ENCODE measurements around the gene ZFAND3. TPM values are rescaled to one million over a fixed set of nuclear protein-coding genes. Genes with fewer than 3 reads are reported as not detected.

Gene ZFAND3
- total RNA-seq, 1 experiment from 2014 or later, result 75.0 TPM

GRCh38 chr6:37826188-37826587 lies 6.7 kb downstream of the ZFAND3 start:
- Mint-ChIP-seq H3K4me1 (ENCODE audit: low read depth, unreplicated experiment) (peaks cover 55% of the 10 kb centered on the region), H3K9me3 (ENCODE audit: low read depth, unreplicated experiment) (no peaks in the 10 kb centered on the region), H3K4me3 (ENCODE audit: low read depth, unreplicated experiment) (no peak overlapping the region), H3K27ac (ENCODE audit: unreplicated experiment) (no peak overlapping the region), H3K36me3 (ENCODE audit: insufficient read depth, unreplicated experiment) (peaks cover 22% of the 10 kb centered on the region), H3K27me3 (ENCODE audit: unreplicated experiment) (no peaks in the 10 kb centered on the region)
- TF ChIP-seq CTCF (IDR thresholded peaks at IDR 0.05; ENCODE audit: unreplicated experiment), result no peak
- CTCF ChIA-PET, result interaction anchor here (1.5 kb wide), 1 partner anchor 35 kb away, joined by 4 read pairs; no protein-coding TSS in a partner anchor
- no TSS peak for BruUV-seq (replicated peaks)
- intact Hi-C loops (cut with micrococcal nuclease; ENCODE audit: unreplicated experiment), result no loop called here
- no peak for DNase-seq

DNA sequence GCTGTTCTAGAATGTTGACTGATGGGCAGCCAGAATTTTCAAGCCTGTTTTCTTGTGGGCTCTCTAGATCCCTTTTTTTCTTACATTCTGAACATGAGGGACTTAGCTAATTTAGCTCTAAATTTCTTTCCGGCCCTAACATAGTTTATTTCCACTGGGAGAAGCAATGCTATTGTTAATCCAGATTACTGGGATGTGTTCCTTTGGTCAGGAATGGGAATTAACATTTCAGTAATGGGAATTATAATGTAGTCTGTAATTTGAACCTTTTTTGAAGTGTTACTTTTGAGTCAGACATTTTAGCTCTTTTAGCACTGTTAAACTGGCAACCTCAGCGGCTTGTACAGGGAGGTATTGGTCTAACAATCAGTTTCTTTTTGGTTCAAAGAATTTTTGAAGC lies 7.5 kb downstream of the ZFAND3 start:
- Mint-ChIP-seq H3K4me3 (ENCODE audit: low read depth, unreplicated experiment) (no peak overlapping the region), H3K36me3 (ENCODE audit: insufficient read depth, unreplicated experiment) (peaks cover 14% of the 10 kb centered on the region), H3K9me3 (ENCODE audit: low read depth, unreplicated experiment) (no peaks in the 10 kb centered on the region), H3K4me1 (ENCODE audit: low read depth, unreplicated experiment) (peaks cover 56% of the 10 kb centered on the region), H3K27ac (ENCODE audit: unreplicated experiment) (no peak overlapping the region), H3K27me3 (ENCODE audit: unreplicated experiment) (no peaks in the 10 kb centered on the region)
- CTCF ChIA-PET, result interaction anchor here (1.5 kb wide), 1 partner anchor 36 kb away, joined by 4 read pairs; no protein-coding TSS in a partner anchor
- TF ChIP-seq CTCF (IDR thresholded peaks at IDR 0.05; ENCODE audit: unreplicated experiment), result no peak
- intact Hi-C loops (cut with micrococcal nuclease; ENCODE audit: unreplicated experiment), result no loop called here
- no peak for DNase-seq
- BruUV-seq (replicated peaks), result no TSS peak

- CTCF ChIA-PET, result no interaction called here
- no TSS peak for BruUV-seq (replicated peaks)
Observed at GRCh38 chr6:37827603-37828265, 8.2 kb downstream of the ZFAND3 start.

GRCh38 chr6:37830225-37830624 lies 10.7 kb downstream of the ZFAND3 start:
- no peak for TF ChIP-seq CTCF (IDR thresholded peaks at IDR 0.05; ENCODE audit: unreplicated experiment)
- DNase-seq, result no peak
- intact Hi-C loops (cut with micrococcal nuclease; ENCODE audit: unreplicated experiment), result no loop called here
- Mint-ChIP-seq H3K9me3 (ENCODE audit: low read depth, unreplicated experiment) (peaks cover 4% of the 10 kb centered on the region), H3K27ac (ENCODE audit: unreplicated experiment) (no peak overlapping the region), H3K4me3 (ENCODE audit: low read depth, unreplicated experiment) (no peak overlapping the region), H3K36me3 (ENCODE audit: insufficient read depth, unreplicated experiment) (peaks cover 7% of the 10 kb centered on the region), H3K4me1 (ENCODE audit: low read depth, unreplicated experiment) (peaks cover 29% of the 10 kb centered on the region), H3K27me3 (ENCODE audit: unreplicated experiment) (no peaks in the 10 kb centered on the region)
- CTCF ChIA-PET, result no interaction called here
- no TSS peak for BruUV-seq (replicated peaks)

More at GRCh38 chr6:37827603-37828265, 8.2 kb downstream of the ZFAND3 start:
- Mint-ChIP-seq H3K36me3 (ENCODE audit: insufficient read depth, unreplicated experiment) (peaks cover 9% of the 10 kb centered on the region), H3K4me1 (ENCODE audit: low read depth, unreplicated experiment) (peaks cover 52% of the 10 kb centered on the region), H3K4me3 (ENCODE audit: low read depth, unreplicated experiment) (no peak overlapping the region), H3K9me3 (ENCODE audit: low read depth, unreplicated experiment) (no peaks in the 10 kb centered on the region), H3K27ac (ENCODE audit: unreplicated experiment) (no peak overlapping the region), H3K27me3 (ENCODE audit: unreplicated experiment) (no peaks in the 10 kb centered on the region)
- no peak for TF ChIP-seq CTCF (IDR thresholded peaks at IDR 0.05; ENCODE audit: unreplicated experiment)
- DNase-seq, result no peak
- intact Hi-C loops (cut with micrococcal nuclease; ENCODE audit: unreplicated experiment), result no loop called here

All from Calu3 (cell line).